HUDEP-2 (cell line): ENCODE results near the gene EIF1.
A peak's percentile ranks its signal among the peaks of the same experiment; 100 is the strongest.
"Not testable (repeated sequence)": the region's sequence is repeated elsewhere in the genome, so short reads cannot be mapped to it uniquely, and the experiment has no call there.

Source experiments
- DNase-seq, 76 experiments: peaks; one replicate each; lab custom pipeline; 2025; ENCODE audit not compliant: unreplicated experiment in 76 of 76; lab: John Stamatoyannopoulos, UW

Gene EIF1

GRCh38 chr17:41688641-41689496 lies at the start of gene EIF1:
Gene EIF1, plus strand, starts transcription at chr17:41688885. Its CDS starts 154 bp downstream, at chr17:41689039.
- DNase-seq, result peak; percentile 71 to 100 (median 99)

GRCh38 chr17:41638941-41639340 lies 49.7 kb upstream of the EIF1 start:
- DNase-seq, result no peak

DNA sequence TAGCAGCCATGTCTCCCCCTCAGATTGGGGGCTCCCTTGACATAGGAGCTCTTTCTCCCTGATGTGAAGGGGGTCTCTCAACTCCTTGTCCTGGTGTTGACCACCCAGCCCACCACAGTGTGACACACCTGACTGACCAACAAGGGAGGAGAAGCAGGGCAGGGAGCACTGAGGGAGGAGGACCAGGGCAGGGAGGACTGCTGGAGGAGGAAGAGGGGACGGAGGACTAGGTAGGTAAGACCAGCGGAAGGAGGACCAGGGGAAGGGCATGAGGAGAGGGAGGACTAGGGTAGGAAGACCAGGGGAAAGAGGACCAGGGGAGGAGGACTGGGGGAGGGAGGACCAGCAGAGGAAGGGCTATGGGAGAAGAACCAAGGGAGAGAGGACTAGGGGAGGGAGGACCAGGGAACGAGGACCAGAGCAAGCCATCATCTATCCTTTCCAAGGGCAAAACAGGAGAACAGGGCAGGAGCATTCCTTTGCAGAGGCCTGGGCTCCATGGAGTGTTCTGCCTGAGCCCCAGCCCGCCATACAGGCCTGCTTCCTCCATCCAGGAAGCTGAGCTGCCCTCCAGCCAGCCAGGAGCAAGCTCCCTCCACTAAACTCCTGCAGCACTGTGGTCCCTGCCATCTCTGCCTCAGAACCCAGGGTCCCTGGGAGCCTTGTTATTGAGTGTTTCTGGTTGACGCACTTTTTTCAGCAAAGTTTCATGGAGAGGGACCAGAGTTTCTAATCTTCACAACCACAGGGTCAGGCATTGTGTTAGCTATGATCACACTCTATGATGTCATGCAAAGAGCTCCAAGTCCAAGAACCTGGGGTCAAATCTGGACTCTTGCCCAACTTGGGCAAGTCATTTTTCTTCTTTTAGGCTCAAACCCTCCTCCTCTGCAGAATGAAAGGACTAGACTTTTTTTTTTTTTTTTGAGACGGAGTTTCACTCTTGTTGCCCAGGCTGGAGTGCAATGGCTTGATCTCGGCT lies 48.9 kb upstream of the EIF1 start:
- no peak for DNase-seq

DNA sequence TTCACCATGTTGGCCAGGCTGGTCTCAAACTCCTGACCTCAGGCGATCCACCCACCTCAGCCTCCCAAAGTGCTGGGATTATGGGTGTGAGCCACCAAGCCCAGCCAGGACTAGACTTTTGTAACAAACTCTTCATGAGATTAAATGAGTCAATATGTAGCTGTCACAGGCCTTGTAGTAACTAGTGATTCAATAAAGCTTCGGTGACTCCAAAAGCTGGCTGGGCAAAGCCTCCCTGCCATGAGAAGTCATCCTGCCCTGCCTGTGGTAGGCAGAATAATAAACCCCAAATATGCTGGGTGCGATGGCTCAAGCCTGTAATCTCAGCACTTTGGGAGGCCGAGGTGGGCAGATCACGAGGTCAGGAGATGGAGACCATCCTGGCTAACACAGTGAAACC lies 48.1 kb upstream of the EIF1 start:
- not testable (repeated sequence) for DNase-seq

GRCh38 chr17:41642252-41643156 lies 46.2 kb upstream of the EIF1 start:
- no peak for DNase-seq

GRCh38 chr17:41647038-41647813 lies 41.5 kb upstream of the EIF1 start:
- peak in 1 of 76 experiments; percentile 27 for DNase-seq

DNA sequence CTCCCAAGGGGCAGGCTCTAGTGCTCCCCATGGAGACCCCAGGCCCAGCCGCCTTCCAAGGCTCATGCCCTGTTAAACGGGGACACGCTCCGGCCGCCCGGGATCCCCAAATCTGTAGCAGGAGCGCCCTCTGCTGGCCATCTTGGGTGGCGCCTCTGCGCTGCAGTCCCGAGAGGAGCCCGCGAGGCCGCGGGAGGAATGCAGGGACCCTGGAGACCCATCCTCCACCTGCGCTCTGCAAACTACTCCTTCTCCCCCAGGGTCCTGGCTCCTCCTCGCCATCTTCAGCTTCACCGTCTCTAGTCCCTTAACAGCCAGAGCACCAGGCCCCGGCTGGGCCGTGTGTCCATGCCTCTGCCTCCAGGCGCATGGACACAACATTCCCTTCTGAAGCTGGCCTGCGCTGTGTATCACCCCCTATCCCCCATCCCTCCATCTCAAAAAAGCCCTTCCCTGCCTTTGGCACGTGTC lies 40.7 kb upstream of the EIF1 start:
- DNase-seq, result peak in 70 of 76 experiments; percentile 10 to 86 (median 61)

GRCh38 chr17:41648411-41649195 lies 40.1 kb upstream of the EIF1 start:
- peak in 67 of 76 experiments; percentile 20 to 84 (median 63) for DNase-seq

DNA sequence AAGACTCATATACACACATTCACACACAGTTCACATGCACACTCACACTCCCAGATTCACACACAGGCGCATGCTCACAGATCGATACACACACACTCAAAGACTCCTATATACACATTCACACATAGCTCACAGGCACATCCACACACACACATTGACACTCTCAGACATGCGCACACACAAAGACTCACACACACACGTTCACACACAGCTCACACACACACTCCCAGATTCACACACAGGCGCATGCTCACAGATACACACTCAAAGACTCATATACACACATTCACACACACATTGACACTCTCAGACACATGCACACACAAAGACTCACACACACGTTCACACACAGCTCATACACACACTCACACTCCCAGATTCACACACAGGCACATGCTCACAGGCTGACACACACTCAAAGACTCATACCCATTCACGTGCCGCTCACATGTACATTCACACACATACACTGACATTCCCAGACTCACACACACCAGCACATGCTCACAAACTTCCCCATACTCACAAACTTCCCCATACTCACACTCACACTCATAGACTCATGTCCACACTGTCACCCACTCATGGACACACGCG lies 38.7 kb upstream of the EIF1 start:
- no peak for DNase-seq

GRCh38 chr17:41650794-41651624 lies 37.7 kb upstream of the EIF1 start:
- DNase-seq, result no peak

DNA sequence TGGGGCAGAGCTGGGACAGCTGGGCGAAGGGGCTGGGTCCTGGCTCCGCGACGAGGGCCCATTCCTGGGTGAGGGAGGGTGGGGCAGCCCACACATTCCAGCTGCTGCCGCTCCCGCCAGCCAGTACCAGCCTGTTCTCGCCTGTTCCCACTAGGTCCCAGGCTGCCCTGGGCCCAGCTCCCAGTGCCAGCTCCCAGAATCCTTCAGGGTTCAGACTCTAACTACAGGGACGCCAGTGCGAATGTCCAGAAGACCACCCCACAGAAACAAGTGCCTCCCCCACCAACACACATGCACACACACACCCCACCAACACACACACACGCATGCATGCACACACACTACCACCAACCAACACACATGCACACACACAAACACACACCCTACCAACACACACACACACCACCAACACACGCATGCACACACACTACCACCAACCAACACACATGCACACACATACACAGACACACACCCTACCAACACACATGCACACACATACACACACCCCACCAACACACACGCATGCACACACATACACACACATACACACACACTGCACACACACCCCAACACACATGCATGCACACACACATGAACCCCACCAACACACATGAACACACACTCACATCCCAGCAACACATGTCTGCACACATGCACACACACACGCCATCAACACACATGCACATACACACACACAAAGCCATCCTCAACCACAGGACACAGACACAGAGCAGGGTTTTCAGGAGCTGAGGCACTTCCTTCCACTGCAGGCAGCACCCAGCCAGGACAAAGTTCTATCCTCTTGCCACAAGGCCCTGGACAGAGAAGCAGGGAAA lies 36.8 kb upstream of the EIF1 start:
- no peak for DNase-seq

- no peak for DNase-seq
These were observed 36.2 kb upstream of the EIF1 start for GRCh38 chr17:41652461-41652970.

DNA sequence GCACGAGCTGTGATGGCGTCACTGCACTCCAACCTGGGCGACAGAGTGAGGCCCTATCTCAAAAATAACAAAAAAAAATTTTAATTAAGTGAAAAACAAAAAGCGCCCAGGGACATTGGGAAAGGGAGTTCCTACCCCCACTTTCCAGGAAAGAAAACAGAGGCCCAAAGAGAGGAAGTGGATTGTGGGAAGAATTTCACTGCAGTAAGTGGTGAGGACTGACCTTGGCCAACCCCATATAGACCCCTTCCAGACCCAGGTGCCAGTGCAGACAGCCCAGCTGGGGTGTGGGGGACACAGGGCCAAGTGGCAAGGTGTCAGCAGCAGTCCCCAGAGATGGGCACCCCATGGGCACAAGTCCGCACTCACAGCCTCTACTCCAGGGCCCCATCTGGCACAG lies 35.3 kb upstream of the EIF1 start:
- DNase-seq, result no peak

DNA sequence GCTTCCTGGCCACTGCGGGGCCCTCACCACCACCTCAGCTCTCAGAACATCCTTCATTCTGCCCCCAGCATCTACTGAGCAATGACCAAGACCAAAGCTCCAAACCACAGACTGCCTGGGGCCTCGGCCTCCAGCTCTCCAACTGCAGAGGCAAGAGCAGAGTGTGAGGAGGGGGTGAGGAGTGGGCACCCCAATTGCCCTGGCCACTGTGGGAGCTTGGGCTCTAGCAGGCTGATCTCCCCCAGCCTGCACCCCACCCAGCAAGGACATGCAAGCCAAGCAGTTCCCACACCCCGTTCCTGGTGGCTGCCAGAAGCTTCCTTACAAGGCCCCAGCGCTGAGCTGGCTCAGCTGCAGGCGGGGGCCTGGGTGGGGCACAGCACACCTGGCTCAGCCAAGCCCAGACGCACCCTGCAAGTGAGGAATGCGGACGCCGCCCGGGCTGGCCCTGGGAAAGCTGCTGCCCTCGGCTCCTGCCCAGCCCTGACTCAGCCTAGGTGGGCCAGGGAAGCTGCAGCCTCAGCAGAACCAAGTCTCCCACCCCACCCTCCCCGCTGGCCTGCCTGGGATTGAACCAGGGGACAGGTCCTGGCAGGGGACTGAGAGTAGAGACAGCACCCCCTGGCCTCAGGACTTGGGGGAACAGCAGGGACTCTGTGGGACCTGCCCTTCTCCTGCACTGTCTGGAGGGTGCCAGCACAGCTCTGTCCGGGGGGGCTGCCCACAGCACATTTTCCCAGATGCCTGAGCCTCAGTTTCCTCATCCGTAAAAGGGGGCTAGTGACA lies 34.6 kb upstream of the EIF1 start:
- DNase-seq, result no peak
